Stimulated activated CD4-positive, alpha-beta T cell treated with anti-CD3 and anti-CD28 coated beads, Interleukin-15, amount 100 ng/mL, for 48 hours (primary cell): ENCODE measurements around the gene CC2D2A.

ENCODE experiments used
- DNase-seq, 2 donors: peaks; one replicate each; pipeline ENCODE4 v3.0.0-alpha.2; 2020; ENCODE audit warnings: low read depth in 2 of 2

CC2D2A gene

GRCh38 chr4:15469402-15470127, at the start of gene CC2D2A:
Gene CC2D2A, plus strand, starts transcription at chr4:15469882. Its CDS starts 6,051 bp downstream, at chr4:15475933.
- DNase-seq: no peak

GRCh38 chr4:15420642-15421041, 49.0 kb upstream of the CC2D2A start:
- no peak for DNase-seq

GRCh38 chr4:15423285-15423711, 46.4 kb upstream of the CC2D2A start:
- no peak for DNase-seq

- no peak for DNase-seq
These were observed 44.2 kb upstream of the CC2D2A start for GRCh38 chr4:15425520-15425919.

GRCh38 chr4:15427161-15427560, 42.5 kb upstream of the CC2D2A start:
- DNase-seq: no peak

GRCh38 chr4:15427701-15428100, 42.0 kb upstream of the CC2D2A start, which contains the start of gene C1QTNF7:
Gene C1QTNF7, plus strand, starts transcription at chr4:15428033. Its CDS starts 7,711 bp downstream, at chr4:15435744.
- DNase-seq: no peak

- no peak for DNase-seq
These were observed 41.1 kb upstream of the CC2D2A start for GRCh38 chr4:15428611-15429010.

- no peak for DNase-seq
These were observed 35.6 kb upstream of the CC2D2A start for GRCh38 chr4:15434091-15434490.

GRCh38 chr4:15434676-15435075, 35.0 kb upstream of the CC2D2A start:
- DNase-seq: no peak

- DNase-seq: no peak
These were observed 33.2 kb upstream of the CC2D2A start for GRCh38 chr4:15436513-15436912.

- DNase-seq: no peak
These were observed 30.6 kb upstream of the CC2D2A start for GRCh38 chr4:15438939-15439524.

- DNase-seq: no peak
These were observed 26.1 kb upstream of the CC2D2A start for GRCh38 chr4:15443371-15444160.

- no peak for DNase-seq
These were observed 25.4 kb upstream of the CC2D2A start for GRCh38 chr4:15444276-15444675.

GRCh38 chr4:15444879-15445547, 24.7 kb upstream of the CC2D2A start:
- DNase-seq: no peak

GRCh38 chr4:15451181-15451865, 18.4 kb upstream of the CC2D2A start:
- no peak for DNase-seq

GRCh38 chr4:15451866-15452765, 17.6 kb upstream of the CC2D2A start:
- DNase-seq: no peak

GRCh38 chr4:15455290-15455689, 14.4 kb upstream of the CC2D2A start:
- no peak for DNase-seq

GRCh38 chr4:15457406-15458201, 12.1 kb upstream of the CC2D2A start:
- no peak for DNase-seq

- DNase-seq: no peak
These were observed 11.1 kb upstream of the CC2D2A start for GRCh38 chr4:15458616-15459015.

- DNase-seq: no peak
These were observed 10.0 kb upstream of the CC2D2A start for GRCh38 chr4:15459706-15460105.
